ENCODE data around the gene RABGAP1L.

RABGAP1L gene

DNA sequence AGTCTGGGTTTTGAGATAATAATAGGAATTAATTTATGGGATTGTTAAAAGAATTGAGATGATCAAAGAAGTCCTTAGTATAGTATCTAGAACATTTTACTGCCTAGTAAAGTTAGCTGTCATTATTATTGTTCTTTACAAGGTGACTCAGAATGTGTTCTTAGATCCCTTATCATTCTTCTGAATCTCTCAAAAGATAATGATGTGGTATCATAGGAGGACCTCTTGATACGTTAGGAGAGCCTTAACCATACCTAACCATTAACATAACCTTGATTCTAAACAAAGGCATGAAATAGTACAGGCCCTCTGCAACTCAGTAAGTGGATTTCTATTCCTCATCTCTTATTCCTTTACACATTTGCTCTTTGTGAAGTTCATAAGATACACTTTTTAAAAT lies 593.8 kb downstream of the RABGAP1L start:
- H3K27me3 Mint-ChIP-seq (ENCODE audit: low read depth, poor library complexity), result peaks cover 12% of the 10 kb centered on the region
- H3K27ac Mint-ChIP-seq, result no peak overlapping the region
- no peaks in the 10 kb centered on the region for H3K9me3 Mint-ChIP-seq
- no peaks in the 10 kb centered on the region for H3K36me3 Mint-ChIP-seq (ENCODE audit: low read depth)
- H3K4me1 Mint-ChIP-seq, result no peaks in the 10 kb centered on the region
- no peak overlapping the region for H3K4me3 Mint-ChIP-seq
- TF ChIP-seq, protein P1, sequence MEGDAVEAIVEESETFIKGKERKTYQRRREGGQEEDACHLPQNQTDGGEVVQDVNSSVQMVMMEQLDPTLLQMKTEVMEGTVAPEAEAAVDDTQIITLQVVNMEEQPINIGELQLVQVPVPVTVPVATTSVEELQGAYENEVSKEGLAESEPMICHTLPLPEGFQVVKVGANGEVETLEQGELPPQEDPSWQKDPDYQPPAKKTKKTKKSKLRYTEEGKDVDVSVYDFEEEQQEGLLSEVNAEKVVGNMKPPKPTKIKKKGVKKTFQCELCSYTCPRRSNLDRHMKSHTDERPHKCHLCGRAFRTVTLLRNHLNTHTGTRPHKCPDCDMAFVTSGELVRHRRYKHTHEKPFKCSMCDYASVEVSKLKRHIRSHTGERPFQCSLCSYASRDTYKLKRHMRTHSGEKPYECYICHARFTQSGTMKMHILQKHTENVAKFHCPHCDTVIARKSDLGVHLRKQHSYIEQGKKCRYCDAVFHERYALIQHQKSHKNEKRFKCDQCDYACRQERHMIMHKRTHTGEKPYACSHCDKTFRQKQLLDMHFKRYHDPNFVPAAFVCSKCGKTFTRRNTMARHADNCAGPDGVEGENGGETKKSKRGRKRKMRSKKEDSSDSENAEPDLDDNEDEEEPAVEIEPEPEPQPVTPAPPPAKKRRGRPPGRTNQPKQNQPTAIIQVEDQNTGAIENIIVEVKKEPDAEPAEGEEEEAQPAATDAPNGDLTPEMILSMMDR (IDR thresholded peaks at IDR 0.05), result no peak
- DNase-seq, result no peak

DNA sequence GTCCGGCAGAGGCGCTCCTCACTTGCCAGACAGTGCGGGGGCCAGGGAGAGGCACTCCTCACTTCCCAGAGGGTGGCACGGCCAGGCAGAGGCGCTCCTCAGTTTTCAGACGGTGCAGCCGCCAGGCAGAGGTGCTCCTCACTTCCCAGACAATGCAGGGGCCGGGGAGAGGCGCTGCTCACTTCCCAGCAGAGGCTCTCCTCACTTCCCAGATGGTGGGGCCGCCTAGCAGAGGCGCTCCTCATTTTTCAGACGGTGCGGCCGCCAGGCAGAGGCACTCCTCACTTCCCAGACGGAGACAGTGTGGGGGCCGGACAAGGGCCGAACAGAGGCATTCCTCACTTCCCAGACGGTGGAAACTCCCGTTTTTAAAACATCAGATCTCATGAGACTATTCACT lies 602.0 kb downstream of the RABGAP1L start:
- TF ChIP-seq, protein P1 (IDR thresholded peaks at IDR 0.05), result no peak
- Mint-ChIP-seq H3K4me3 (no peak overlapping the region), H3K4me1 (no peaks in the 10 kb centered on the region), H3K27ac (no peak overlapping the region), H3K27me3 (ENCODE audit: low read depth, poor library complexity) (peaks cover 4% of the 10 kb centered on the region), H3K36me3 (ENCODE audit: low read depth) (peaks cover 5% of the 10 kb centered on the region), H3K9me3 (peaks cover 8% of the 10 kb centered on the region)
- no peak for DNase-seq

DNA sequence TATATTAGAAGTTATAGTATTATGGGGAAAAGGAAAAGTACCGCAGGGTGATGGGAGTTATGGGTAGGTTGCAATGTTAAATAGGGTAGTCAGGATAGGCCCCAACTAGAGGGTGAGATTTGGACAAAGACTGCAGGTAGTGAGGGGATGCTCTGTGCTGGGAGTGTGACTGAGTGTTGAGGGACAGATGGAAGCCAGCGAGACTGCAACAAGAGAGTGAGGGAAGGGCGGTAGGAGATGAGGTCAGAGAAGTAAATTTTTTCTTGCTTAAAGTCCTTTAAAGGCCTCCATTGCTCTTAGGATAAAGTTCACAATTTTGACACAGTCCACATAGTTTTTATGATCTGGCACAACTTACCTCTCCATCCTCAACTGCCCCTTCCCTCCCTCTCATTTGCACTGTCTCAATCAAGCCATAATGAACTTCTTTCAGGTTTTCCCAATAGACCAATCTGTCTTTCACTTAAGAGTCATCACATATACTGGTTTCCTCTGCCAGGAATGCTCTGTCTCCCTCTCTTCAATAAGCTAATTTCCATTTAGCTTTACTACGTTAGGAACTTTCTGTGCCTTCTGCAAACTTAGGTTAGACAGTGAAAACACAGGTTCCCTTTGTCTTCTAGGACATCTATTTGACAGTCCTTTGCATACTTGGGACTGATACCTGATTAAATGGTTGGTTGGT lies 602.7 kb downstream of the RABGAP1L start:
- peak overlapping the region; percentile 2 for H3K27ac Mint-ChIP-seq
- TF ChIP-seq, protein P1 (IDR thresholded peaks at IDR 0.05), result no peak
- no peak for DNase-seq
- H3K27me3 Mint-ChIP-seq (ENCODE audit: low read depth, poor library complexity), result no peaks in the 10 kb centered on the region
- no peaks in the 10 kb centered on the region for H3K4me1 Mint-ChIP-seq
- peaks cover 5% of the 10 kb centered on the region for H3K36me3 Mint-ChIP-seq (ENCODE audit: low read depth)
- no peak overlapping the region for H3K4me3 Mint-ChIP-seq
- H3K9me3 Mint-ChIP-seq, result peaks cover 8% of the 10 kb centered on the region

DNA sequence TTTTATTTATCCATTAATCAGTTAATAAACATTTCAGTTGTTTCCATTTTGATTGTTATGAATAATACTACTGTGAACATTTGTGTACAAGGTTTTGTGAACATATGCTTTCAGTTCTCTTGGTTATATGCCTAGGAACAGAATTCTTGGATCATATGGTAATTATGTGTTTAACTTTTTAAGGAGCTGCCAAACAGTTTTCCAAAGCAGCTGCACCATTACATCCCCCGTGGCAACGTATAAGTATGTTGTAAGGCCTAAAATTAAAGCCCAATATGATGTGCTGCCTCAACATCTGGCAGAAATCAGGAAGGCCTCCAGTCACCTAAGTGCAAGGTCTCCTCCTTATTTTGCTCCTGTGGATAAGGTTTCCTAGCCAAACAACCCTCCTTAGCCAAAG lies 604.9 kb downstream of the RABGAP1L start:
- Mint-ChIP-seq H3K27me3 (ENCODE audit: low read depth, poor library complexity) (no peaks in the 10 kb centered on the region), H3K27ac (no peak overlapping the region), H3K4me3 (no peak overlapping the region), H3K36me3 (ENCODE audit: low read depth) (peaks cover 5% of the 10 kb centered on the region), H3K4me1 (no peaks in the 10 kb centered on the region), H3K9me3 (peaks cover 8% of the 10 kb centered on the region)
- no peak for DNase-seq
- TF ChIP-seq, protein P1 (IDR thresholded peaks at IDR 0.05), result no peak

DNA sequence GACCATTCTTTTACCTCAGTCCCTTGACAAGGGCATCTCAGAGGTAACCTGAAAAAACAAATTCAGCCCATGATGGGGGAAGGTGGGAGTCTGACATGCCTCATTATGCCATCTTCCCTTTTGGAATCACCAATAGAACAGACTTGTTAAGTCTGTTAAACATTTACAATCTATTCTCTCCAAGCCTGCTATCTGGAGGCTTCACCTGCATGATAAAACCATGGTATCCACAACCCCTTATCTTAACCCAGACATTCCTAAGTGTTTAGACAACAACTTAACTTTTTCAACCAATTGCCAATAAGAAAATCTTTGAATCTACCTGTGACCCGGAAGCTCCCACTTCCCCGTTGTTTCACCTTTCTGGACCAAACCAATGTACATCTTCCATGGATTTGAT lies 607.4 kb downstream of the RABGAP1L start:
- TF ChIP-seq, protein P1 (IDR thresholded peaks at IDR 0.05), result no peak

DNA sequence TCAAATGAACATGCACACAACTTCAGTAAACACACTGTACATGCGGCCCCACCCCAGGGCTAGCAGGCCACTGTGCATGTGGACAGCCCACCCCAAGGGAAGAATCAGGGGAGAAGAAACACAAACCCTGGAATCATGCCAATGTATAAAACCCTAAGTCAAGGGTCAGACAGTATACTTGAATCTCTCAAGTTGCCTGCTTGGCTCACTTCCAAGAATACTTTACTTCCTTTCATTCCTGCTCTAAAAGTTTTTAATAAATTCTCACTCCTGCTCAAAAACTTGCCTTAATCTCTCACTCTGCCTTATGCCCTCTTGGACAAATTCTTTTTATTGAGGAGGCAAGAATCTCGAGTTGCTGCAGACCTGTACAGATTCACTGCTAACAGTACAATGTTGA lies 609.2 kb downstream of the RABGAP1L start:
- H3K36me3 Mint-ChIP-seq (ENCODE audit: low read depth), result no peaks in the 10 kb centered on the region
- H3K4me3 Mint-ChIP-seq, result no peak overlapping the region
- TF ChIP-seq, protein P1 (IDR thresholded peaks at IDR 0.05), result no peak
- no peaks in the 10 kb centered on the region for H3K27me3 Mint-ChIP-seq (ENCODE audit: low read depth, poor library complexity)
- H3K27ac Mint-ChIP-seq, result no peak overlapping the region
- H3K9me3 Mint-ChIP-seq, result no peaks in the 10 kb centered on the region
- no peaks in the 10 kb centered on the region for H3K4me1 Mint-ChIP-seq
- no peak for DNase-seq

More for the DNA sequence above, 607.4 kb downstream of the RABGAP1L start:
- no peaks in the 10 kb centered on the region for H3K4me1 Mint-ChIP-seq
- no peak overlapping the region for H3K4me3 Mint-ChIP-seq
- no peaks in the 10 kb centered on the region for H3K9me3 Mint-ChIP-seq
- H3K36me3 Mint-ChIP-seq (ENCODE audit: low read depth), result no peaks in the 10 kb centered on the region
- no peak for DNase-seq
- H3K27me3 Mint-ChIP-seq (ENCODE audit: low read depth, poor library complexity), result no peaks in the 10 kb centered on the region
- no peak overlapping the region for H3K27ac Mint-ChIP-seq
